SK-N-SH treated with all-trans-retinoic acid at 6 μM for 48 hours (cell line): ENCODE data around the gene SAA2.
"Not testable (repeated sequence)": the region's sequence is repeated elsewhere in the genome, so short reads cannot be mapped to it uniquely, and the experiment has no call there.

ENCODE experiments used
- ATAC-seq: fragments of 200-7000 bp; cut with Tn5 transposase; 3 replicates; pipeline ENCODE4 v1.9.1; 2020; ENCODE audit warnings: mild to moderate bottlenecking, moderate library complexity
- BACH2 ChIP-seq: fragments of 250-450 bp; sonication (Bioruptor Pico); IDR thresholded peaks from 2 replicates; pipeline ENCODE4 v1.9.0; 2021; ENCODE audit warnings: mild to moderate bottlenecking, borderline replicate concordance
- CREB5 ChIP-seq: fragments of 250-450 bp; sonication (Bioruptor Pico); IDR thresholded peaks from 2 replicates; pipeline ENCODE4 v1.5.1; 2020; ENCODE audit warnings: low read depth, mild to moderate bottlenecking, moderate library complexity
- ESRRG ChIP-seq: fragments of 250-450 bp; sonication (Bioruptor Pico); IDR thresholded peaks from 2 replicates; pipeline ENCODE4 v1.6.1; 2021; ENCODE audit warnings: mild to moderate bottlenecking
- ISL1 ChIP-seq: fragments of 250-450 bp; sonication (Bioruptor Pico); IDR thresholded peaks from 2 replicates; pipeline ENCODE4 v2.1.2; 2022; ENCODE audit warnings: mild to moderate bottlenecking, moderate library complexity
- OSR1 ChIP-seq: fragments of 250-450 bp; sonication (Bioruptor Pico); IDR thresholded peaks from 2 replicates; pipeline ENCODE4 v1.8.0; 2022; ENCODE audit warnings: moderate library complexity, mild to moderate bottlenecking, inconsistent platforms
- POU6F1 ChIP-seq: fragments of 250-450 bp; sonication (Bioruptor Pico); IDR thresholded peaks from 2 replicates; pipeline ENCODE4 v1.8.0; 2021; ENCODE audit warnings: low read depth, mild to moderate bottlenecking, moderate library complexity, borderline replicate concordance
- RARB ChIP-seq: fragments of 250-450 bp; sonication (Bioruptor Pico); IDR thresholded peaks from 2 replicates; pipeline ENCODE4 v1.8.0; 2021; ENCODE audit warnings: mild to moderate bottlenecking, moderate library complexity
- TOX ChIP-seq: fragments of 250-450 bp; sonication (Bioruptor Pico); IDR thresholded peaks from 2 replicates; pipeline ENCODE4 v1.8.0; 2021; ENCODE audit warnings: mild to moderate bottlenecking, moderate library complexity, borderline replicate concordance
- ZFP3 ChIP-seq: fragments of 250-450 bp; sonication (Bioruptor Pico); IDR thresholded peaks from 2 replicates; pipeline ENCODE4 v1.5.0; 2020; ENCODE audit warnings: mild to moderate bottlenecking, moderate library complexity
- ZFP30 ChIP-seq: fragments of 450-650 bp; formaldehyde crosslinking; IDR thresholded peaks from 2 replicates; pipeline ENCODE4 v1.5.0; 2022; ENCODE audit warnings: mild to moderate bottlenecking, moderate library complexity
- ZNF565 ChIP-seq: fragments of 450-650 bp; formaldehyde crosslinking; conservative IDR thresholded peaks from 2 replicates; pipeline ENCODE4 v1.5.0; 2020; ENCODE audit warnings: low read depth, mild to moderate bottlenecking, moderate library complexity
- ZNF70 ChIP-seq: fragments of 450-650 bp; formaldehyde crosslinking; IDR thresholded peaks from 2 replicates; pipeline ENCODE4 v1.5.0; 2020; ENCODE audit warnings: mild to moderate bottlenecking, moderate library complexity
- TF ChIP-seq, protein P1 (sequence below): fragments of 250-450 bp; sonication (Bioruptor Pico); IDR thresholded peaks from 2 replicates; pipeline ENCODE4 v1.8.0; 2020; ENCODE audit warnings: mild to moderate bottlenecking, moderate library complexity, borderline replicate concordance
- TF ChIP-seq, protein P2 (sequence below): fragments of 250-450 bp; sonication (Bioruptor Pico); IDR thresholded peaks from 2 replicates; pipeline ENCODE4 v1.5.1; 2021; ENCODE audit warnings: mild to moderate bottlenecking, moderate library complexity
- TF ChIP-seq, protein P3 (sequence below): fragments of 250-450 bp; sonication (Bioruptor Pico); IDR thresholded peaks from 2 replicates; pipeline ENCODE4 v1.5.0; 2020; ENCODE audit warnings: mild to moderate bottlenecking, moderate library complexity

SAA2 gene

GRCh38 chr11:18265949-18266348 lies 17.5 kb upstream of the SAA2 start, which contains the start of gene SAA1:
Gene SAA1, plus strand, starts transcription at chr11:18266264. Its CDS starts 624 bp downstream, at chr11:18266888.
- TF ChIP-seq ZNF565 (CRISPR knock-in tag) (no peak), POU6F1 (CRISPR knock-in tag) (no peak)
- no peak for ATAC-seq

GRCh38 chr11:18264677-18265555 lies 16.4 kb upstream of the SAA2 start:
- ATAC-seq: no peak
- no peak for TF ChIP-seq RARB (CRISPR knock-in tag)
- TF ChIP-seq, protein P1, sequence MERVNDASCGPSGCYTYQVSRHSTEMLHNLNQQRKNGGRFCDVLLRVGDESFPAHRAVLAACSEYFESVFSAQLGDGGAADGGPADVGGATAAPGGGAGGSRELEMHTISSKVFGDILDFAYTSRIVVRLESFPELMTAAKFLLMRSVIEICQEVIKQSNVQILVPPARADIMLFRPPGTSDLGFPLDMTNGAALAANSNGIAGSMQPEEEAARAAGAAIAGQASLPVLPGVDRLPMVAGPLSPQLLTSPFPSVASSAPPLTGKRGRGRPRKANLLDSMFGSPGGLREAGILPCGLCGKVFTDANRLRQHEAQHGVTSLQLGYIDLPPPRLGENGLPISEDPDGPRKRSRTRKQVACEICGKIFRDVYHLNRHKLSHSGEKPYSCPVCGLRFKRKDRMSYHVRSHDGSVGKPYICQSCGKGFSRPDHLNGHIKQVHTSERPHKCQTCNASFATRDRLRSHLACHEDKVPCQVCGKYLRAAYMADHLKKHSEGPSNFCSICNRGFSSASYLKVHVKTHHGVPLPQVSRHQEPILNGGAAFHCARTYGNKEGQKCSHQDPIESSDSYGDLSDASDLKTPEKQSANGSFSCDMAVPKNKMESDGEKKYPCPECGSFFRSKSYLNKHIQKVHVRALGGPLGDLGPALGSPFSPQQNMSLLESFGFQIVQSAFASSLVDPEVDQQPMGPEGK: no peak

- TF ChIP-seq, protein P2, sequence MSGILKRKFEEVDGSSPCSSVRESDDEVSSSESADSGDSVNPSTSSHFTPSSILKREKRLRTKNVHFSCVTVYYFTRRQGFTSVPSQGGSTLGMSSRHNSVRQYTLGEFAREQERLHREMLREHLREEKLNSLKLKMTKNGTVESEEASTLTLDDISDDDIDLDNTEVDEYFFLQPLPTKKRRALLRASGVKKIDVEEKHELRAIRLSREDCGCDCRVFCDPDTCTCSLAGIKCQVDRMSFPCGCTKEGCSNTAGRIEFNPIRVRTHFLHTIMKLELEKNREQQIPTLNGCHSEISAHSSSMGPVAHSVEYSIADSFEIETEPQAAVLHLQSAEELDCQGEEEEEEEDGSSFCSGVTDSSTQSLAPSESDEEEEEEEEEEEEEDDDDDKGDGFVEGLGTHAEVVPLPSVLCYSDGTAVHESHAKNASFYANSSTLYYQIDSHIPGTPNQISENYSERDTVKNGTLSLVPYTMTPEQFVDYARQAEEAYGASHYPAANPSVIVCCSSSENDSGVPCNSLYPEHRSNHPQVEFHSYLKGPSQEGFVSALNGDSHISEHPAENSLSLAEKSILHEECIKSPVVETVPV (CRISPR knock-in tag): no peak
- TF ChIP-seq CREB5 (CRISPR knock-in tag) (no peak), ZFP3 (no peak), ESRRG (CRISPR knock-in tag) (no peak), ZNF70 (CRISPR knock-in tag) (no peak), OSR1 (CRISPR knock-in tag) (no peak)
- no peak for ATAC-seq
Measured at GRCh38 chr11:18264035-18264434, 15.6 kb upstream of the SAA2 start.

GRCh38 chr11:18262681-18263350 lies 14.3 kb upstream of the SAA2 start:
- not testable (repeated sequence) for ATAC-seq

GRCh38 chr11:18261721-18262120 lies 13.3 kb upstream of the SAA2 start:
- no peak for ATAC-seq
- TF ChIP-seq ZNF70 (CRISPR knock-in tag): no peak

- ATAC-seq: no peak
- no peak for TF ChIP-seq ZNF70 (CRISPR knock-in tag)
- TF ChIP-seq ZFP30 (CRISPR knock-in tag): no peak
- no peak for TF ChIP-seq ZNF565 (CRISPR knock-in tag)
- no peak for TF ChIP-seq ISL1 (CRISPR knock-in tag)
- TF ChIP-seq BACH2 (CRISPR knock-in tag): no peak
- TF ChIP-seq, protein P2 (CRISPR knock-in tag): no peak
- no peak for TF ChIP-seq ZFP3
- TF ChIP-seq TOX (CRISPR knock-in tag): no peak
- TF ChIP-seq, protein P3, sequence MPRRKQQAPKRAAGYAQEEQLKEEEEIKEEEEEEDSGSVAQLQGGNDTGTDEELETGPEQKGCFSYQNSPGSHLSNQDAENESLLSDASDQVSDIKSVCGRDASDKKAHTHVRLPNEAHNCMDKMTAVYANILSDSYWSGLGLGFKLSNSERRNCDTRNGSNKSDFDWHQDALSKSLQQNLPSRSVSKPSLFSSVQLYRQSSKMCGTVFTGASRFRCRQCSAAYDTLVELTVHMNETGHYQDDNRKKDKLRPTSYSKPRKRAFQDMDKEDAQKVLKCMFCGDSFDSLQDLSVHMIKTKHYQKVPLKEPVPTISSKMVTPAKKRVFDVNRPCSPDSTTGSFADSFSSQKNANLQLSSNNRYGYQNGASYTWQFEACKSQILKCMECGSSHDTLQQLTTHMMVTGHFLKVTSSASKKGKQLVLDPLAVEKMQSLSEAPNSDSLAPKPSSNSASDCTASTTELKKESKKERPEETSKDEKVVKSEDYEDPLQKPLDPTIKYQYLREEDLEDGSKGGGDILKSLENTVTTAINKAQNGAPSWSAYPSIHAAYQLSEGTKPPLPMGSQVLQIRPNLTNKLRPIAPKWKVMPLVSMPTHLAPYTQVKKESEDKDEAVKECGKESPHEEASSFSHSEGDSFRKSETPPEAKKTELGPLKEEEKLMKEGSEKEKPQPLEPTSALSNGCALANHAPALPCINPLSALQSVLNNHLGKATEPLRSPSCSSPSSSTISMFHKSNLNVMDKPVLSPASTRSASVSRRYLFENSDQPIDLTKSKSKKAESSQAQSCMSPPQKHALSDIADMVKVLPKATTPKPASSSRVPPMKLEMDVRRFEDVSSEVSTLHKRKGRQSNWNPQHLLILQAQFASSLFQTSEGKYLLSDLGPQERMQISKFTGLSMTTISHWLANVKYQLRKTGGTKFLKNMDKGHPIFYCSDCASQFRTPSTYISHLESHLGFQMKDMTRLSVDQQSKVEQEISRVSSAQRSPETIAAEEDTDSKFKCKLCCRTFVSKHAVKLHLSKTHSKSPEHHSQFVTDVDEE: no peak
- no peak for TF ChIP-seq POU6F1 (CRISPR knock-in tag)
- no peak for TF ChIP-seq OSR1 (CRISPR knock-in tag)
- TF ChIP-seq, all 23 proteins: peak for 0
Measured at GRCh38 chr11:18259259-18259658, 10.8 kb upstream of the SAA2 start.
